ENCODE measurements around the gene FLOT1.
"Not testable (repeated sequence)": the region's sequence is repeated elsewhere in the genome, so short reads cannot be mapped to it uniquely, and the experiment has no call there.

The FLOT1 gene

DNA sequence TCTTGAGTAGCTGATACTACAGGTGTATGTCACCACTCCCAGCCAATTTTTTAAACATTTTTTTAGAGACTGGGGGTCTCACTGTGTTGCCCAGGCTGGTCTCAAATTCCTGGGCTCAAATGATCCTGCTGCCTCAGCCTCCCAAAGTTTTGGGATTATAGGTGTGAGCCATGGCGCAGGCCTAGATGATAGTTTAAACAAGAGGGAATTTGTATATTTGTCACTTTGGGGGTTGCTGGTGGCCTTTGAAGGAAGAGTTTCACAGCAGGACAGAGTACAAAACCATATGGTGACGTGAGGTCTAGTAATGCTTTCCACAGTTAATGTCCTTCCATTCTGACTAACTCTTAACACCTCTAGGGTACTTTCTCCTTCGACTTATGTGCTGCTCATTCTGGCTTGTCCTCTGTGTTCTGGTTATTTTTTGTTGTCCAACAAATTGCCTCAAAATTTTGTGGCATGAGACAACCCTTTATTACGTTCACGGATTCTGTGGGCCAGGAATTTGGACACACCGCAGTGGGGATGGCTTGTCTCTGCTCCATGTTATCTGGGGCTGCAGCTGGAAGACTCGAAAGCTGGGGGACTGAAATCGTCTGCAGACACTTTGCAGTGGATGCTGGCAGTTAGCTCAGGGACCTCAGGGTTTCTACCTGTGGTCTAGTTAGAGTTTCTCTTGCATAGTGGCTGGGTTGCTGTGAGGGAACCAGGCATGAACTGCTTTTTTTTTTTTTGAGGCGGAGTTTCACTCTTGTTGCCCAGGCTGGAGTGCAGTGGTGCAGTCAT, 24.9 kb upstream of the FLOT1 start:
- DNase-seq = no peak
- Histone ChIP-seq H3K9me2 (replicated peaks; ENCODE audit: insufficient read depth, low read length) (no peaks in the 10 kb centered on the region), H4K20me1 (ENCODE audit: insufficient read depth, low read length) (no peaks in the 10 kb centered on the region), H3K4me2 (ENCODE audit: low read depth, low read length) (no peak overlapping the region), H3F3A (ENCODE audit: insufficient read depth, low read length) (no peaks in the 10 kb centered on the region), H3K9ac (ENCODE audit: low read length) (no peak overlapping the region), H3K4me1 (ENCODE audit: low read length) (no peaks in the 10 kb centered on the region), H3K4me3 (ENCODE audit: low read length) (no peak overlapping the region), H3K79me2 (ENCODE audit: low read length) (no peaks in the 10 kb centered on the region), H2AFZ (ENCODE audit: low read length) (no peak overlapping the region), H3K36me3 (replicated peaks; ENCODE audit: insufficient read depth, low read length) (no peaks in the 10 kb centered on the region), H3K27ac (ENCODE audit: low read length) (no peak overlapping the region), H3K27me3 (replicated peaks; ENCODE audit: insufficient read depth, low read length) (peaks cover 6% of the 10 kb centered on the region), H3K9me3 (replicated peaks; ENCODE audit: insufficient read depth, low read length) (no peaks in the 10 kb centered on the region)
- TF ChIP-seq EZH2phosphoT487 (IDR thresholded peaks at IDR 0.05; ENCODE audit: low read length) (no peak), EZH2 (optimal IDR thresholded peaks at IDR 0.05; ENCODE audit: low read depth, low read length) (no peak)
- TF ChIP-seq, protein P1, sequence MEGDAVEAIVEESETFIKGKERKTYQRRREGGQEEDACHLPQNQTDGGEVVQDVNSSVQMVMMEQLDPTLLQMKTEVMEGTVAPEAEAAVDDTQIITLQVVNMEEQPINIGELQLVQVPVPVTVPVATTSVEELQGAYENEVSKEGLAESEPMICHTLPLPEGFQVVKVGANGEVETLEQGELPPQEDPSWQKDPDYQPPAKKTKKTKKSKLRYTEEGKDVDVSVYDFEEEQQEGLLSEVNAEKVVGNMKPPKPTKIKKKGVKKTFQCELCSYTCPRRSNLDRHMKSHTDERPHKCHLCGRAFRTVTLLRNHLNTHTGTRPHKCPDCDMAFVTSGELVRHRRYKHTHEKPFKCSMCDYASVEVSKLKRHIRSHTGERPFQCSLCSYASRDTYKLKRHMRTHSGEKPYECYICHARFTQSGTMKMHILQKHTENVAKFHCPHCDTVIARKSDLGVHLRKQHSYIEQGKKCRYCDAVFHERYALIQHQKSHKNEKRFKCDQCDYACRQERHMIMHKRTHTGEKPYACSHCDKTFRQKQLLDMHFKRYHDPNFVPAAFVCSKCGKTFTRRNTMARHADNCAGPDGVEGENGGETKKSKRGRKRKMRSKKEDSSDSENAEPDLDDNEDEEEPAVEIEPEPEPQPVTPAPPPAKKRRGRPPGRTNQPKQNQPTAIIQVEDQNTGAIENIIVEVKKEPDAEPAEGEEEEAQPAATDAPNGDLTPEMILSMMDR (IDR thresholded peaks at IDR 0.05; ENCODE audit: low read length) = no peak

DNA sequence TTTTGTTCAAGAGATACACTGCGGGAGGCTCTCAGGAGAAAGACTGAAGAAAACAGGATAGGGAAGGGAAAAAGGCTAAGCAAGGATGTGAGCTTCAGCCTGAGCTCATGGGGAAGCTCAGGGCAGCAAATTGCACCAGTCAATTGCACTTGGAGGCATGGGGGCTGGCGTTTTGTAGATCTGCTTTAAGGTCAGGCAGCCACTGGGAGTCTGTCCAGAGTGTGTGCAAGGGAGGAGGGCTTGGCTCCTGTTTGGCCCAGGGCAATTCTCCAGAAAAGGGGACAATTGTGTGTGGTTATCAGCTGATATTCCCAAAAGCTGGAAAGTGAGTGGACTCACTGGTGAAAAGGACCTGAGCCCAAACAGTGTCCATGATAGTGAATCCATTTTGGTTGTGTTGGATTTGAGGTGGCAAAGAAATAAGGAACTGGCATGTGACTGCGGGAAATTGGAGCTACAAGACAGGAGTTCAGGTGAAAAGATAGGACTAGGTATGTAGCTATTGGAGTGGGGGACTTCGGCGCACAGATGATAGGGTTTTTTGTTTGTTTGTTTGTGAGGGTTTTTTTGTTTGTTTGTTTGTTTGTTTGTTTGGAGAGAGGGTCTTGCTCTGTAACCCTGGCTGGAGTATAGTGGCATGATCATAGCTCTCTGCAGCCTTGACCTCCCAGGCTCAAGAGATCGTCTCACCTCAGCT, 24.1 kb upstream of the FLOT1 start:
- Histone ChIP-seq H3K4me2 (ENCODE audit: low read depth, low read length) (no peak overlapping the region), H3K36me3 (replicated peaks; ENCODE audit: insufficient read depth, low read length) (no peaks in the 10 kb centered on the region), H3K4me1 (ENCODE audit: low read length) (no peaks in the 10 kb centered on the region), H3K79me2 (ENCODE audit: low read length) (no peaks in the 10 kb centered on the region), H3K9ac (ENCODE audit: low read length) (no peak overlapping the region), H3K27ac (ENCODE audit: low read length) (no peak overlapping the region), H3K4me3 (ENCODE audit: low read length) (no peak overlapping the region), H3K9me3 (replicated peaks; ENCODE audit: insufficient read depth, low read length) (no peaks in the 10 kb centered on the region), H3K9me2 (replicated peaks; ENCODE audit: insufficient read depth, low read length) (no peaks in the 10 kb centered on the region), H3F3A (ENCODE audit: insufficient read depth, low read length) (no peaks in the 10 kb centered on the region), H2AFZ (ENCODE audit: low read length) (no peak overlapping the region), H4K20me1 (ENCODE audit: insufficient read depth, low read length) (no peaks in the 10 kb centered on the region), H3K27me3 (replicated peaks; ENCODE audit: insufficient read depth, low read length) (peaks cover 6% of the 10 kb centered on the region)
- TF ChIP-seq, protein P1 (IDR thresholded peaks at IDR 0.05; ENCODE audit: low read length) = no peak
- TF ChIP-seq EZH2 (optimal IDR thresholded peaks at IDR 0.05; ENCODE audit: low read depth, low read length) = no peak
- TF ChIP-seq EZH2phosphoT487 (IDR thresholded peaks at IDR 0.05; ENCODE audit: low read length) = no peak
- DNase-seq = no peak

DNA sequence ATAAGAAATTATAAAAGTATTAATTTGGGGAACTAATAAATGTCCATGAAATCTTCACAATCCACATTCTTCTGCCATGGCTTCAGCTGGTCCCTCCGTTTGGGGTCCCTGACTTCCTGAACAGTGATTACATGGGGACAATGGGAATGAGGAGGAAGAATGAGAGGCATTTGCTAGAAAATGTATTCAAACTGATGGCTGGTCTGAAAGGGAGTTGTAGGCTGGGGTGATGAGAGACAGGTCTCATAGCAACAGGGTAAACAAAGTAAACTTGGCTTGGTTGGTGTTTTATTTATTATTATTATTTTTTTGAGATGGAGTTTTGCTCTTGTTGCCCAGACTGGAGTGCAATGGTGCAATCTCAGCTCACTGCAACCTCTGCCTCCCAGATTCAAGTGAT, 23.0 kb upstream of the FLOT1 start:
- not testable (repeated sequence) for H3K9me3 ChIP-seq (replicated peaks; ENCODE audit: insufficient read depth, low read length); H2AFZ ChIP-seq (ENCODE audit: low read length); H3K4me2 ChIP-seq (ENCODE audit: low read depth, low read length); H3K9me2 ChIP-seq (replicated peaks; ENCODE audit: insufficient read depth, low read length); H3K4me3 ChIP-seq (ENCODE audit: low read length); H3F3A ChIP-seq (ENCODE audit: insufficient read depth, low read length); H3K9ac ChIP-seq (ENCODE audit: low read length); DNase-seq; H3K4me1 ChIP-seq (ENCODE audit: low read length); H4K20me1 ChIP-seq (ENCODE audit: insufficient read depth, low read length); H3K79me2 ChIP-seq (ENCODE audit: low read length); H3K27ac ChIP-seq (ENCODE audit: low read length); H3K36me3 ChIP-seq (replicated peaks; ENCODE audit: insufficient read depth, low read length)
- peaks cover 10% of the 10 kb centered on the region for H3K27me3 ChIP-seq (replicated peaks; ENCODE audit: insufficient read depth, low read length)

DNA sequence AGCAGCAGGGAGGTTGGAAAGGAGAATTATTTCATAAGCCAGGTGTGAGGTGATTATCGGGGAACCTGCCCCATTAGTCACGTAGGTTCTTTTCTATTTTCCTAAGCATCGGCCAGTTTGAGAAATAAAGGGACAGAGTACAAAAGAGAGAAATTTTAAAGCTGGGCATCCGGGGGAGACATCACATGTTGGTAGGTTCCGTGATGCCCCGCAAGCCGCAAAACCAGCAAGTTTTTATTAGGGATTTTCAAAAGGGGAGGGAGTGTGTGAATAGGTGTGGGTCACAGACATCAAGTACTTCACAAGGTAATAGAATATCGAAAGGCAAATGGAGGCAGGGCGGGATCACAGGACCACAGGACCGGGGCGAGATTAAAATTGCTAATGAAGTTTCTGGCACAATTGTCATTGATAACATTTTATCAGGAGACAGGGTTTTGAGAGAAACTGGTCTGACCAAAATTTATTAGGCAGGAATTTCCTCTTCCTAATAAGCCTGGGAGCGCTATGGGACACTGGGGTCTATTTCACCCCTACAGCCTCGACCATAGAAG, 22.1 kb upstream of the FLOT1 start:
- H3K9me2 ChIP-seq (replicated peaks; ENCODE audit: insufficient read depth, low read length); H3K4me2 ChIP-seq (ENCODE audit: low read depth, low read length); H4K20me1 ChIP-seq (ENCODE audit: insufficient read depth, low read length); H3K9ac ChIP-seq (ENCODE audit: low read length); DNase-seq; H3K79me2 ChIP-seq (ENCODE audit: low read length); H3K9me3 ChIP-seq (replicated peaks; ENCODE audit: insufficient read depth, low read length); H3K4me1 ChIP-seq (ENCODE audit: low read length); H3F3A ChIP-seq (ENCODE audit: insufficient read depth, low read length); H3K27ac ChIP-seq (ENCODE audit: low read length); H3K36me3 ChIP-seq (replicated peaks; ENCODE audit: insufficient read depth, low read length); H3K4me3 ChIP-seq (ENCODE audit: low read length); H2AFZ ChIP-seq (ENCODE audit: low read length): not testable (repeated sequence)
- H3K27me3 ChIP-seq (replicated peaks; ENCODE audit: insufficient read depth, low read length) = peaks cover 10% of the 10 kb centered on the region
